Stimulated activated CD8-positive, alpha-beta memory T cell treated with anti-CD3 and anti-CD28 coated beads, Interleukin-15, amount 100 ng/mL, for 48 hours (primary cell): ENCODE measurements around the gene SERPINA5.
"Not testable (repeated sequence)": the region's sequence is repeated elsewhere in the genome, so short reads cannot be mapped to it uniquely, and the experiment has no call there.

Source experiments
- DNase-seq, 2 donors: peaks; one replicate each; pipeline ENCODE4 v3.0.0-alpha.2; 2020; ENCODE audit warnings: low read depth in 2 of 2

The SERPINA5 gene

DNA sequence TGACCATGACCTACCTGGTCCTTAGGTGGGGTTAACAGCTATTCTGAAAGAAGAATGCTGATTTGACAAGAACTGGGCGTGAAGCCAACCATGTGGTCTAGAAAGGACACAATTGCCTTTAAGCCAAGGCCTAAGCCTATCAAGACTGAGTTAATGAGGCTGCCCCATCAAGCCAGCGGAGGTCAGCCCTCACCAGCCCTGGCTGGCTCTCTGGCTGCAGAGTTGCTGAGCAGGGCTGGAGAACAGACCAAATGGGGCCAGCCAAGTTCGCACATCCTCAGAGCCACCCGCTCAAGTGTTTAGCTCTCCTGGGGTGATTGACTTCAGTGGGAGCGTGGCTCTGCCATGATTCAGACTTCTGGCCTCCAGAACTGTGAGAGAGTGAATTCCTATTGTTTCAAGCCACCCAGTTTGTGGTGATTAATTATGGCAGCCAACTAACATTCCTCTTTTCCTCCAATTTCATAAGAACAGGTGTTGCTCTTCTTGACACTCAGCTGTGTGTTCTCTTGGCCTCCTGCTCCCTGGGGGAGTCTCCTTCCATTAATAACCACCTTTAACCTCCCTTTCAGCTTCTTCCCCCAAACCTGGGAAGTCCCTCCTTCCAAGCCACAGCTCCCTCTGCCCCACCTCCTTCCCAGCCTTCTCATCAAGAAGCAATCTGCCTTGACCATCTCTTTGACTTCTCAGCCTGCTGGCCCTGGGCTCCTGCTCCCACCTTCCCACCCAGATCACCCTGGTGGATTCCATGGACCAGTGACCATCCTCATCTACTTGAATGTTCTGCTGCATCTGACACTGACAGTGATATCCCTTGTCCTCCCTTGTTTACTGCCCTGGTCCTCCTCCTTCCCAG lies 5.3 kb upstream of the SERPINA5 start:
- no peak for DNase-seq

DNA sequence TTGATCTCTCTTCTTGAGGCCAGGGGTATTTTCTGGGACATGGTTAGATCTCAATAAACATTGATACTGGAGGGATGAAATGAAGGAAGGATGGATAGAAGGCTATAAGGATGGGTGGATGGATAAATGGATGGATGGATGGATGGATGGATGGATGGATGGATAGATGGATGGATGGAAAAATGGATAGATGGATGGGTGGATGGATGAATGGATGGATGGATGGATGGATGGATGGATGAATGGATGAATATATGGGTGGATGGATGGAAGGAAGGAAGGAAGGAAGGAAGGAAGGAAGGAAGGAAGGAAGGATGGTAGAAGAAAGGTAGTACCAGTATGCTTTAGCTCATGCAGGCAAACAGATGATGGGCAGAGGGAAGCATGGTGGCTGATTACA lies 3.8 kb upstream of the SERPINA5 start:
- not testable (repeated sequence) for DNase-seq

DNA sequence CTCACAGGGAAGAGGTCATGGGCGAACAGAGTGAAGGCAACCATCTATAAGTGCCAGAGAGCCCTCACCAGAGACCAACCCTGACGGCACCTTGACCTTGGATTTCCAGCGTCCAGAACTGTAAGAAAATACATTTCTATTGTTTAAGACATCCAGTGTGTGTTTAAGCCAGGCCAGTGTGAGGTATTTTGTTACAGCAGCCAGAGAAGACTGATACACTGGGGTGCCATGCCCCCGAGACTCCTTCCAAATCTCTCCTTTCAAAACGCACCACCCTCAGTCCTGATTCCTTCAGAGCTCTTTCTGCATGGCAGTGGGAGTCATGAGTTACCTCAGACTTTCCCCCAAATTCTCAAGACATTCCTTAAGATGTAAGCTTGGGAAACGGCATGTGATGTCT lies 2.5 kb upstream of the SERPINA5 start:
- DNase-seq = no peak

DNA sequence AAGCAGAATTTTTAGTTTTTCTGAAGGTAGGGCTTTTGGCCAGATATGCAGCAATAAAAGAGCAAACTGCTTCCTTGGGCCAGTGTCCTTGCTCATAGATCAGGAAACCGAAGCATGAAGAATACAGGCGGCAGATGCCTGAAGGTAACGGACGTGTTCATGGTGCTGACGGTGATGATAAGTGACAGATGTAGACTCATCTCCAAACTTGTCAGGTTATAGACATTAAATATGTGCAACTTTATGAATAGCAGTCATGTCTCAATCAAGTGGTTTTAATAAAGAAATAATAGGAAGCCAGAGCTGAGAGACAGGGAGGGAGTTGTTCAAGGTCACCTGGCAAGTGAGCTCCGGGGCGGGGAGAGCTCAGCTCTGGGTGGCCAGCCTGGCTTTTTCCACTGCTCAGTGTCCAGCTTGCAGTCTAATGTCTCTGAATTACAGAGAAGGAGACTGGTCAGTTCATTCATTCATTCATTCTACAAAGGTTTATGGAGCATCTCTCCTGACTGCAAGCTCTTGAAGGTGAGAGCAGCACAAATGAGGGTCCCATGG lies 1.0 kb downstream of the SERPINA5 start:
- no peak for DNase-seq

DNA sequence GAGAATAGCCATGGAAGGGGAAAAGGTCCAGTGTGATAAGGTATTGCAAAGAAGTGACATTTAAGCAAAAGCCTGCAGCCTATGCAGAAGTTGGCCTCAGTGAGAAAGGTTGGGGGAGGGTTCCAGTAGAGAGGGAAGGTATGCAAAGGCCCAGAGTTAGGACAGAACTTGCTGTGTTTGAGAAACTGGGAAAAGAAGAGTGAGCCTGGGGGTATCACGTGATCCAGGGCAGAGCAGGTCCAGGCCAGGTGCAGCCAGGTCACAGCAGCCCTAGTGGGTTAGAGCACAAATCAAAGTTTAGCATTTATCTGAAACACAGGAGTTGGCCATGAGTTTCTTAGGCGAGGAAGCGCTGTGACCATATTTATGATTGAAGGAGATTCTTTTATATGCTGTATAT lies 1.6 kb downstream of the SERPINA5 start:
- no peak for DNase-seq

DNA sequence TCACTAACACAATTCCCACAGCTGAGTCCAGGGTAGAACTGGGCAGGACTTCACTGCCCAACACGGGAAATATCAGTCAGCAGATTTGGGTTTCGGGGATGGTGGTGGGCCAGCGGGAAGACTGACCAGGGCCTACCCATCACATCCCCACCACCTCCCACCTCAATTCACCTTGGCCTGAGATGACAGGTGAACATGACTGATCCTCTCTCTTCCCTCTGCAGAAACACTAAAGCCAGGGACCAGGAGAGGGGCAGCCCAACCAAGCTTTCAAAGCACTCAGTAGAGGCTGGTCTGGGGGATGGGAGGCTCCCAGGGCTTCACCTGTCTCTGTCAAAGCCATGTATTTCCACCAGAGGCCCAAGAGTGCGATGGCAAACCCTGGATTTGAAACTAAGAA lies 2.3 kb downstream of the SERPINA5 start:
- no peak for DNase-seq

DNA sequence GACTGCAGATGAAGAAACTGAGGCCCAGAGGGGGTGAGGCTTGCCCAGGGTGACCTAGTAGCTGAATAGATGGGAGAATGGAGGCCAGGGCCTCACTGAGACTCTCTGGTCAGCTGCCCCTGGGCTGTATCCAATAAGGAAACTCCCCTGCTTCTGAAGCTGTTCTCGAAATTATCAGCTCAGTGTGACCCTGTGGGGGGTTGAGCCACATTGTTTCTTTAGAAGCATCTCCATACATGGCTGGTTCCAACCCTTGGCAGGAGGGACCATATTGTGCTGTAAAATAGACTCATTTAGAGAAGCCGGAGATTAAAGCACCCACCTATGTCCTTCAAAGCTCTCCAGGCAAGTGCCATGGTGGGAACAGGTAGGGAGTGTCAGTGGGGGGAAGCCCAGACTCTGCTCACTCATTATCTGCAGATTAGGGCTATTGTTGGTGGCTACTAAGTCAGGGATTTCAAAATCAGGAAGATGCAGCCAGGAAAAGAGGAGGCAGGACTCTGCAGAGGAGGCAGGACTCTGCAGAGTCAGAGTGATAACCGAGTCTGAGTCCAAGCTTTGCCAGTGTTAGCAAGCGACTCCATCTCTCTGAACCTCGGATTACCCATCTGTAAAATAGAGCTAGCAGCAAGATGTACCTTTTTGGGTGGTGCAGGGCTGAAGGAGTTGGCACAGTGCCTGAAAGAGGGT lies 3.5 kb downstream of the SERPINA5 start:
- no peak for DNase-seq

DNA sequence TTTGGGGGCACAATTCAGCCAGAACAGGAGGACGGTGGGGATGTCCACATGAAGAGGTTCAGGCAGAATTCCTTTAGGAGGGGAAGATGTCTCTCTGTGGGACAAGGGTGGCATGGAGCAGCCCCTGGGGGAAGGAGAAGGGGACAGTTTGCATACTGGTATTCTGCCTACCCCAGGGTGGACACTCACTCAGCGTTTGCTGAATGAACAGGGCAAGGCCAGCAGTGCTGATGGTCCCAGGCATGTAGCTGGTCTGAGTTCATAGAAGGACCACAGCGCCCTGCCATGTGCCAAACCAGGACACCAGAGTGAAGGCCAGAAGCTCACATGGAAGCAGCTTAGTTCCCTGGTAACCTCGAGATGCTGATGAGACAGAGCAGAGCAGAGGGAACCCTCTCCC lies 5.4 kb downstream of the SERPINA5 start:
- no peak for DNase-seq

DNA sequence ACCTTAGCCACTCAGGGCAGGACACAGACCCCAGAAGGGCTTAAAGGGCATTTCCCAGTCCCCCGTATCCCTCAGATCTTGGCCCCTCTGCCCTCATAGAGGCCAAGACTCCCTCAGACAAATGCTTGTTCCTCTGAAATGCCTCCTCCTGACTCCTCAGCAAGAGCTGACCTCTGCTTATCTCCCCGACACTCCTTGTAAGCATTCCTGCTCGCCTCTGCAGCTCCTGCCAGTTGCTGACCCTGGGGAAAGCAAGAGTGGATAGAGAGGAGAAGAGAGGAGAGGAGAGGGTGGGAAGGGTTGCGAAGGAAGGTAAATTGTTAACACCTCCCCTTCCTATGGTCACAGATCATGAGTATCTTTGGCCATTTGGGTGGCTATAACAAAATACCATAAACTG lies 7.1 kb downstream of the SERPINA5 start:
- no peak for DNase-seq

DNA sequence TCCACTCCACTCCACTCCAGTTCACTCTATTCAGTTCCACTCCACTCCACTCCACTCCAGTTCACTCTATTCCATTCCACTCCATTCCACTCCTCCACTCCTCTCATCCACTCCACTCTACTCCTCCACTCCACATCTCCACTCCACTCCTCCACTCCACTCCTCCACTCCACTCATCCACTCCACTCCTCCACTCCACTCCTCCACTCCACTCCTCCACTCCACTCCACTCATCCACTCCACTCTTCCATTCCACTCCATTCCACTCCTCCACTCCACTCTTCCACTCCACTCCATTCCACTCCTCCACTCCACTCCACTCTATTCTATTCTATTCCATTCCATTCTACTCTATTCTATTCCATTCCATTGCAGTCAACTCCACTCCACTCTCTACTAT lies 9.8 kb downstream of the SERPINA5 start:
- DNase-seq = no peak

DNA sequence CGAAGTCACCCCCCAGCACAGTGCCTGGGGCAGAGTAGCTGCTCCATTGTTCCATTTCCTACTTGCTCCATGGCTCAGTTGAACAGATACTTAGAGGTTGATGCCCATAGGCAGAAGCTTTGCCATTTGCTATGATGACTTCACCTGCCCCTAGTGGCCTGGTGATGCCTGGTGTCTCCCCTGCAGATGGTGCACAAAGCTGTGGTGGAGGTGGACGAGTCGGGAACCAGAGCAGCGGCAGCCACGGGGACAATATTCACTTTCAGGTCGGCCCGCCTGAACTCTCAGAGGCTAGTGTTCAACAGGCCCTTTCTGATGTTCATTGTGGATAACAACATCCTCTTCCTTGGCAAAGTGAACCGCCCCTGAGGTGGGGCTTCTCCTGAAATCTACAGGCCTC lies 10.6 kb downstream of the SERPINA5 start:
- no peak for DNase-seq

DNA sequence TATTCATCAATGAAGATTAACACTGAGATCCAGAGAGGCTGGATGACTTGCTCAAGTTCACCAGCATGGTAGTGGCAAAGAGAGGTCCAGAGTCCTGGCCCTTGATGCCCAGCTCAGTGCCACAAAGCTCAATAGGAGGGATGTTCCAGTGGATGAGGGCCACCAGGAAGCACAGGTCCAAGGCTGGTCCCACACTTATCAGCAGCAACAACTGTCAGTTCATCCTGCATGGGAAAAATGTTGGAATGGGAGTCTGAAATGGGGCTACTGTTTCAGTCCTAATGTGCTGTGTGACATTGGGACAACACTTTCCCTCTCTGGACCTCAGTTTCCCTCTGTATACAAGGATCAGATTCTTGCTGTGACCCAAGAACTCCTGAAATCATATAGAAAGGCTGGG lies 11.2 kb downstream of the SERPINA5 start:
- DNase-seq = no peak

DNA sequence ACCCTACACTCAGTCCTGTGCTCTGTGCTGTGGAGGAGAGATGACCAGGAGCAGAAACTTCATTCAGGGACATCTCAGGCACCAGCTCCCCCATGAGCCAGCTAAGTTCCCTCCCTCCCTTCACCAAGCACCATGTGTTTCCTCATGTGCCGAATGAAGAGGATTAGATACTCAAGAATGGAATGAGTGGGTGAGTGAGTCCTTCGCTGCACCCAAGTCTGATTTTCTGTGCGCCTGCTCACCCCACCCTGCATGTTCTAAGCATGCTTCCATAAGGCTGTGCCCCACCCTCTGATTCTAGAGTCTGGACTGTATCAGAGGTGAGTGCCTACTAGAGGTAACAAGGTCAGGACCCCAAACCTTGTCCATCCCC lies 12.1 kb downstream of the SERPINA5 start:
- DNase-seq = no peak

DNA sequence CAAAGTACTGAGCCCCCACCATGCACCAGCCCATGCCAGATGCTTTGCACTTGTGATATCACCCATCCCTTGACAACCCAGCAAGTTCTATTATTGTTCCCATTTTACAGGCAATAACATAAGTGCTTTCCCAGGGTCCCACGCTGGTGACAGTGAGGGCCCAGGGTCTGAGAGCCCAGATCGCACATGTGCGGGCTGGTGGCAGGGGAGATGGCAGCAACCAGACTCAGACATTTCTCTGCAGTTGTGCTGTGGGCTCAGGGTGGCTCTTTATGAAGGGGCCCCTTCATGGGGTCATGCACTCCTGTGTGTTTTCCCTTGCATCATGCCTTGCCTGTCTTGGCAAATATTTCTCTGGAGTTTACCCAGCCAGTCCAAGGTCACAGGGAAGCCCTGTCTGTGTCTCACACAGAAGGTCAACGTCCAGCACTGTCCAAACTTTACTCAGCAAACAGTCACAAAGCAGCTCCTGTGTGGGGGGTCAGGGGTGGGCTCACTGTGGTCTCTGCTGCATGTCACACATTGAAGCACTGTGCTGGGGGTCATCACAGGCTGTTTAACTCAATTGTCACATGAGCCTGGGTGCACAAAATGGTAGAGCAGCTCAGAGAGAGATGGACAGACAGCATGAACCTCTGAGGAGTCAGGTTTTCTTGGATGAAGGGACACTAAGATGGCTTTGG lies 12.7 kb downstream of the SERPINA5 start:
- no peak for DNase-seq

DNA sequence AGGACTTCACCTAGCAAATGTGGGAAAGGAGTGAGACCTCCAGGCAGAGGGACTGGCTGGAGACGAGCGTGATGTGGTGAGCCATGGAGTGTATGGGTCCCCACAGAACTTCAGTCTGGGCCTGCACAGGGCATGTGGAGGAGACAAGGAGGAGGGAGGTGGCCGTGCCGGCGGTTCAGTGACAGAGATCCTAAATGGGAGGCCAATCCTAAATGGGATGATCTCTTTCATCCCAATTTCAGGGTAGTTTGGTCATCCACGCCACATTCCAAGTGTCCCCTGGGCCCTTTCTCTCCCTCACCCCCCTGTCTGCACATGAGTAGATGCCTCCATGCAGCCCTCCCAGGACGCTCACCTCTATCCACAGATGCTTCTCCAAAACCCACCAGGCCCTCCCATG lies 13.2 kb downstream of the SERPINA5 start:
- DNase-seq = no peak

DNA sequence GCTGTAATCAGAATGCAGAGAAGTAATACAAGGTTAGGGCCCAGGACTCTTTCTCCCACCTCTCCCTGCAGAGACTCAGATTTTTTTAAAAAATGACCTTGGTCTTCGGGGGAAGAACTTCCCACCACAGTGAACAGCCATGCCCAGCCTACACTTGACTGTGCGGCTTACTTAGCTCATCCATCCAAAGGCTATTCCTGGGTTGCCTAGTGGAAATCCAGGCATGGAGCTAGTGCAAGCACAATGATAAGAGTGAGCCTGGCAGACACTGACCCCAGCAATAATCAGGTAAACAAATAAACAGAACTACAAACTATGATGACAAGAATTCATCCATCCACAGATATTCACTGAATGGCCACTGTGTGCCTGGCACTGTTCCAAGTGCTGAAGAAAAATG lies 14.7 kb downstream of the SERPINA5 start:
- no peak for DNase-seq

DNA sequence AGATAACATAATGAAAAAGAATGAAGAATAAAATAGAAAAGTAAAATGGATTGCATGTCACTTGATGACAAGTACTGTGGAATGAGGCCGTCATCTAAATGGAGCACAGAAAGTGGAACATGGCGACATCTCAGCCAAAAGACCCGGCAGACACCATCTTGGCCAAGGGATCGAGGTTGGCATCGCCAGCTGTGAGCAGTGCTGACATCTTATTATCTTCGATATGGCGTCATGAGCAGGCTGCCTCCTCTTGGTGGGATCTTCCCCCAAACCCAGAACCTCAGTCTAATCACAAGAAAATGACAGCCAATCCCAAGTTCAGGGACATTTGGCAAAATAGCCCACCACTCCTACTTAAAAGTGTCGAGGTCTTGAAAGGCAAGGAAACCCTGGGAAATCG lies 15.1 kb downstream of the SERPINA5 start:
- DNase-seq = no peak

DNA sequence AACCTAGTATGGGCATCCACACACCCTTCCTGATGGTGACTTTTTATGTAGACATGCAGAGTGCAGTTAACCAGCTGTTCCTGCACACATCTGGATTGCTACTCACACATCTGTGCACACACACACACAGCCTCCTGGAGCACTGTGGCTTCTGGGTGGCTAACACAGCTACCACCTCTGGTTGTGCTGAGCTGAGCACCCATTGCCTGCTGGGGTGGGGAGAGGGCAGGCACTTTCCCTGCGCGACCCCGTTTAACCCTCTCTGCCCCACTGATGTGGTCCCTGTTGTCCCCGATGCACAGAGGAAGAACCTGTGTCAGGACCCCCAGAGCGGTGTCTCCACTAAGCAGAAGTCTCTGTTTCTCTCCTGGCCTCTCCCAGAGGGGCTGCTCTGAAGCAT lies 16.6 kb downstream of the SERPINA5 start:
- DNase-seq = no peak

DNA sequence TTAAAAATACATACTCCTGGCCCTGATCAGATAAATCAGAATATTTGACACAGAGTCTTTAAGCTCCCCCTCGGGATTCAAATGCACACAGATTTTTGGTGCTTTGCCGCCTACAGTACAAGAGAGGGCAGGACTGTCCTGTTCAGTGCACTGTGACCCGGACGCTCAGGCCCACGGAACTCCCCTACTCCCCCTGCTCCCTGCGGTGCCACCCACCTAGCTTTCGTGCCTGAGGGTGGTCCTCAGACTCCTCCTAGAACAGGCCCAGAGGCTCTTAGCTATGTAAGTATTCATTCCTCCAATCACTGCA lies 17.2 kb downstream of the SERPINA5 start:
- DNase-seq = no peak

DNA sequence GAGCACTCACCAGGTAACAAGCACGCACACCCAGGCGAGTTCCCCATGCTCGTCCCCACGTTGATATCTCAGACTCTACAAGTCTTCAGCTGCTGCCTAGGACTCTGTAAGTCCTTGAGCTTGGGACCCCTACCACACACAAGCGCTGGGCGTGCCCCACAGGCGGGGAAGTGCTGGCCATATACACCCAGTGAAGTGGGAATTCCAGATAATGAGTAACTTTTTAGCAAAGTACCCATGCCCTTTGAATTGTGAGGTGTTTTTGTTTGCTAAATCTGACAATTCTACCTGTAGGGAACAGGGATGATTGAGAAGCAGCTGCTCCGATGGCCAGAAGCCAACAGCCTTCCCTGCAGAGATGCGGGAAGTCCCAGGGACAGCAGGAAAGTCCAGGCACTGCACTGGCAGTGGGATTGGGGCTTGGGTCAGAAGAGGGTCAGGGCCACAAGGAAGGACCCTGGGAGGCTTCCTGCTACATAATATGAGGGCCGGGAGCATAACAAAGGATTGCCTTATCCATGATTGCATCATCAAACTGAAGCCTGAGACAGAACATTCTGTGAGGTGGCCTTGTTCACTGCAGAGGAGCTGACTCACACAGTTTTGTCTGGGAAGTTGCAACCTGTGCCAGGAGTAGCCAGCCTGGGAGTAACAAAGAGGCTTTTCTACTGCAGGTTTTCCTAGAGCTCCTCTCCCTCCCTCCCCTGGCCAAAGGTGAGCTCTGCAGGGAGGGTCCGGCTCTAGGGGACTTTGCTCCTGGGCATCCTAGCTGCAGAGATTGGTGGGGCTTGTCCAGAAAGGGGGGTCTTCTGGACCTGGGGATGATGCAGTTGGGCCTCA lies 17.8 kb downstream of the SERPINA5 start:
- no peak for DNase-seq

DNA sequence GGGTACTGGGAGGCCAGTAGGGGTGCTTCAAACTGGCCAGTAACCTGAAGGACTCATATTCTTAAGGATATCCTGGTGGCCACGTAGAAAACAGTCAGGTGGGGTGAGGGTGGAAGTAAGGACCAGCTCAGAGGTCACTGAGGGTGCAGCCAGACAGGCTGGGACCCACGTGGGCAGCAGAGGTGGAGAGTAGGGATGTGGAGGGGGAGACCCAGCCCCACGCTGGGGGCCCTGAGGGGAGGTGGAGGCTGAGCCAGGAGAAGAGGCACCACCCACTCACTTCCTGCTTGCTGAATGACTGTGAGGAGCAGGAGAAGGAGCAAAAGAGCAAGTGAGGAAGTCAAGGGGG lies 18.4 kb downstream of the SERPINA5 start:
- DNase-seq = no peak

DNA sequence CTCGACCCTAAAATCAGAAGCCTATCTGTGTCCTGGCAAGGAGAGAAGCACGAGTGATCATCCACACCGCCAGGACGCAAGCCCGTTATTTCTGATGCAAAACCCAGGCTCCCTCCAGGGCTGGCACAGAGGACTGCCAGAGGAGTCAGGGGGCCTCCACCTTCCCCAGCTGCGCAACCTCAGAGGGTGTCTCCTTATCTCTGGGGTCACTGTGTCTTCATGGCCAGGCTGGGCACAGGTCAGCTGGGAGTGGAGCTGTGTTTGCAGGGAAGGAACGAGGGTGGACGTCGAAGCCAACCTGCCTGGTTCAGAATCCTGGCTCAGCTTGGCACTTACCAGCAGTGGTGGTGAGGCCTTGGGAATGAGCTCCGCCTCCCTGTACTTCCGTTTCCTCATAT lies 18.9 kb downstream of the SERPINA5 start:
- DNase-seq = no peak
